ENCODE data around the gene GID8. TPM values are rescaled to one million over a fixed set of nuclear protein-coding genes. Genes with fewer than 3 reads are reported as not detected.

GID8 gene
- total and polyA plus RNA-seq, 2 of the 4 experiments (the other 2 are of a cell fraction), result 21.5 to 33.9 TPM

DNA sequence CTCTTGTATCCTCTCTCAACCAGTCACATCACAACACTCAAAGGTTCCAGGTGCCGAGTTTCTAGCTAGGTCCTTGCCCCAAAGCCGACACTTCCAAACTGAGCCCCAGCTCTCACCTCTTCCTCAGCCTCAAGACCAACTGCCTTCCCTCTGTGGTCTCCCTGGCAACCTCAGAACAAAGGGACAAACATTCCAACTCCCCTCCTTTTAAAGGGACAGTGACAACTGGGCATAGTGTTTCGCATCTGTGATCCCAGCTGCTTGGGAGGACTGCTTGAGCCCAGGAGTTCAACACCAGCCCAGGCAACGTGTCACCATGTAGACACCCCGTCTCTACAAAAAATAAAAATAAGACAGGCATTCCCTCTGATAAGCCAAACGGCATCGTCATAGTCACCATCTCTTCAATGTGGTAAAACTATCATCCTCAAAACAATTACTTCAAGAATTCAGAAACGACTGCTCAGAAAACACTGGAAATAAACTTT, 22.9 kb upstream of the GID8 start:
- H3K27ac ChIP-seq (ENCODE audit: insufficient read depth, low read length), result no peak overlapping the region
- no peak overlapping the region for H2BK5ac ChIP-seq (ENCODE audit: low read depth, low read length, poor library complexity, severe bottlenecking)
- peaks cover 95% of the 10 kb centered on the region for H4K20me1 ChIP-seq (ENCODE audit: insufficient read depth, low read length)

More for the DNA sequence above, 22.9 kb upstream of the GID8 start:
- intact Hi-C loops (cut with micrococcal nuclease), result loop anchor here (5.0 kb wide), 1 partner anchor 53 kb away; the partner anchor contains the start of gene TCFL5
- H3K4me3 ChIP-seq (ENCODE audit: insufficient read depth, low read depth, low read length), result no peak overlapping the region
- H3K4ac ChIP-seq (ENCODE audit: low read depth, low read length), result no peak overlapping the region
- H3K56ac ChIP-seq (ENCODE audit: extremely low read depth, insufficient read depth, low read length), result no peak overlapping the region
- no peak overlapping the region for H2BK120ac ChIP-seq (ENCODE audit: low read depth, low read length)
- H3K4me1 ChIP-seq (ENCODE audit: control insufficient read depth, insufficient read depth, low read length), result peaks cover 12% of the 10 kb centered on the region; the same call in 1 of the 2 replicates
- no peaks in the 10 kb centered on the region for H3K9me3 ChIP-seq (ENCODE audit: control insufficient read depth, insufficient read depth, low read length)
- no peaks in the 10 kb centered on the region for H3K27me3 ChIP-seq (ENCODE audit: control insufficient read depth, insufficient read depth, low read length)
- H2AFZ ChIP-seq (replicated peaks; ENCODE audit: low read length, poor library complexity), result no peak overlapping the region
- POLR2A ChIA-PET (ENCODE audit: unreplicated experiment), result no interaction called here
- H4K91ac ChIP-seq (ENCODE audit: insufficient read depth, low read depth, low read length), result no peak overlapping the region
- no peak overlapping the region for H4K8ac ChIP-seq (ENCODE audit: low read depth in 2 of 2, low read length in 2 of 2)
- ATAC-seq (ENCODE audit: low read depth), result peak; percentile 50; the same call in 1 of the 2 replicates
- no peak overlapping the region for H3K9ac ChIP-seq (ENCODE audit: low read depth, low read length)
- H2AK5ac ChIP-seq (ENCODE audit: low read depth, low read length), result peak overlapping the region; percentile 11; the same call in 1 of the 2 replicates
- WGBS, 2 experiments (ENCODE audit: extremely low coverage in 2 of 2, insufficient read length in 1 of 2), result 77% methylated on average over 3 of the region's 8 CpGs; no CpG with 5 or more reads in 1 of the 2 experiments
- BruUV-seq (replicated peaks), result no TSS peak
- H3K36me3 ChIP-seq (ENCODE audit: control insufficient read depth, insufficient read depth, low read length), result peaks cover 26% of the 10 kb centered on the region
- no peak overlapping the region for H2AK9ac ChIP-seq (replicated peaks; ENCODE audit: low read depth, low read length, poor library complexity)
- H3K79me1 ChIP-seq (ENCODE audit: low read depth in 1 of 2, low read length in 2 of 2), result peaks cover 16 to 86% of the 10 kb centered on the region in 2 experiments; a peak in 3 of 4 replicates
- H2BK15ac ChIP-seq (ENCODE audit: low read depth, low read length), result no peak overlapping the region
- 0 out of 2 replicates have a peak overlapping the region, but pooled peaks have one; percentile 37 for H3K14ac ChIP-seq (replicated peaks; ENCODE audit: low read depth, low read length)
- CTCF ChIA-PET, result no interaction called here
- H3K18ac ChIP-seq (ENCODE audit: low read depth, low read length), result no peak overlapping the region
- H3K23ac ChIP-seq (ENCODE audit: low read depth, low read length), result peak overlapping the region; percentile 70; the same call in 1 of the 2 replicates
- no peak overlapping the region for H4K5ac ChIP-seq (ENCODE audit: low read depth, low read length)
- no peak for TF ChIP-seq MAFK (IDR thresholded peaks at IDR 0.05; ENCODE audit: low read depth, low read length)
- TF ChIP-seq MXI1 (IDR thresholded peaks at IDR 0.05; ENCODE audit: borderline replicate concordance, low read depth, low read length), result no peak
- TF ChIP-seq POLR2A (IDR thresholded peaks at IDR 0.05; ENCODE audit: low read depth, low read length), result no peak
- TF ChIP-seq SMC3 (IDR thresholded peaks at IDR 0.05; ENCODE audit: low read depth, low read length), result no peak
- no peak for TF ChIP-seq RCOR1 (IDR thresholded peaks at IDR 0.05; ENCODE audit: insufficient replicate concordance, low read length)
- TF ChIP-seq BHLHE40 (IDR thresholded peaks at IDR 0.05; ENCODE audit: low read depth, low read length), result no peak
- no peak for TF ChIP-seq RFX5 (IDR thresholded peaks at IDR 0.05; ENCODE audit: low read depth, low read length)
- no peak for TF ChIP-seq CHD1 (IDR thresholded peaks at IDR 0.05; ENCODE audit: low read depth, low read length)
- TF ChIP-seq, protein P1, sequence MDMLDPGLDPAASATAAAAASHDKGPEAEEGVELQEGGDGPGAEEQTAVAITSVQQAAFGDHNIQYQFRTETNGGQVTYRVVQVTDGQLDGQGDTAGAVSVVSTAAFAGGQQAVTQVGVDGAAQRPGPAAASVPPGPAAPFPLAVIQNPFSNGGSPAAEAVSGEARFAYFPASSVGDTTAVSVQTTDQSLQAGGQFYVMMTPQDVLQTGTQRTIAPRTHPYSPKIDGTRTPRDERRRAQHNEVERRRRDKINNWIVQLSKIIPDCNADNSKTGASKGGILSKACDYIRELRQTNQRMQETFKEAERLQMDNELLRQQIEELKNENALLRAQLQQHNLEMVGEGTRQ (IDR thresholded peaks at IDR 0.05; ENCODE audit: low read depth, low read length), result no peak
- no peak overlapping the region; the same call in 1 of the 2 replicates for H3K4me2 ChIP-seq (ENCODE audit: low read depth, low read length)
- no peak overlapping the region for H2BK20ac ChIP-seq (ENCODE audit: low read depth, low read length)
- dilution Hi-C loops (cut with HindIII; ENCODE audit: low sequenced_read_pairs, unreplicated experiment), result no loop called here
- in situ Hi-C loops (cut with MboI; ENCODE audit: low sequenced_read_pairs), result no loop called here
- DNase-seq, result peak; percentile 19
- H3K9me1 ChIP-seq (ENCODE audit: insufficient read depth, low read length), result peaks cover 16% of the 10 kb centered on the region

Measured in IMR-90 (cell line).